ENCODE results near the gene SLC13A3.
A peak's percentile ranks its signal among the peaks of the same experiment; 100 is the strongest.
"Not testable (repeated sequence)": the region's sequence is repeated elsewhere in the genome, so short reads cannot be mapped to it uniquely, and the experiment has no call there.

SLC13A3 gene

DNA sequence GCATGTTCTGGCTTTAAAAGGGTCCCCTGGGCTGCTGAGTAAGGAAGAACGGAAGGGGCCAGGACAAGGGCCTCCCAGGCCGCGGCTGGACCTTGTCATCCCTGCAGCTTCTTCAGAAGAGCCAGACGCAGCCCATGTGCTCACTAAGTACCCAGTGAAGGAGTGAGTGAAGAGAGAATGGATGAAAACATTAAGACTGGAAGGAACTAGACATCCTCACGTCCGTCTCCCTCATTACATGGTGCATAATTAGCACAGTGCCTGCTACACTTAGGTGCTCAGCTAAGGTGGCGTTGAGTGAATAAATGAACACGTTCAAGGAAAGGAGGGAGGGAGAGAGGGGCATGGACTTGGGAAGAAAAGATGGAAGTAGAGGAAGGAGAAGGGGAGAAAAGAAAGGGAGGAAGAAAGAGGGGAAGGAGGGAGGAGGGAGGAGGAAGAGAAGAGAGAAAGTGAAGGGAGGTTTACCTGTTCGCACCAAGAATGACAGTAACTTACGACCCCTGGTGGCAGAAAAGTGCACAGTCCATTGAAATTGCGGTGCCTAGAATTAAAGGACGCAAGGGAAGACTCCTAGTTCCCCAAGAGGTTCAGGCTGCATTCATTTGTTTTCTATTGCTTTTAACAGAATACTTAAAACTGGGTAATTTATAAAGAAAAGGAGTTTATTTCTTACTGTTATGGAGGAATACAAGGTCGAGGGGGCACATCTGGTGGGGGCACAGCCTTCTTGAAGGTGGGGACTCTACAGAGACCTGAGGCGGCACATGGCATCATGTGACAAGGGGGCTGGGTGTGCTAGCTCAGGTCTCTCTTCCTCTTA lies 30.0 kb upstream of the SLC13A3 start:
- DNase-seq (ENCODE audit: low read depth in 3 of 3), result peak; percentile 49 to 64 (median 60)

DNA sequence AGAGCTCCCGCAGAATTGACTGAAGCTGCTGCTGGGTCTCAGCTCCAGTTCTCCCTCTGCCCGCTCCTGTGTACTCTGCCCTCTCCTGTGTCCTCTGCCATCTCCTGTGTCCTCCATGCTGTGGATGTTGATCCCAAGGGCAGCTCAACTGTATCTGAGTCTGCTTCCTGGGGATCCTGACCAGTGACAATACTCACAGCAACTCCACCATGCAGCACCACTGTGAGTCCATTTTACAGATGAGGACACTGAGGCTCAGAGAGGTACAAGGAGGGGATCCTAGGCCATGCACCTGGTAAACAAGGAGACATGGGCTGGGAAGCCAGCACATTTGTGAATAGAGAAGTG lies 29.4 kb upstream of the SLC13A3 start:
- DNase-seq (ENCODE audit: low read depth in 3 of 3), result no peak

DNA sequence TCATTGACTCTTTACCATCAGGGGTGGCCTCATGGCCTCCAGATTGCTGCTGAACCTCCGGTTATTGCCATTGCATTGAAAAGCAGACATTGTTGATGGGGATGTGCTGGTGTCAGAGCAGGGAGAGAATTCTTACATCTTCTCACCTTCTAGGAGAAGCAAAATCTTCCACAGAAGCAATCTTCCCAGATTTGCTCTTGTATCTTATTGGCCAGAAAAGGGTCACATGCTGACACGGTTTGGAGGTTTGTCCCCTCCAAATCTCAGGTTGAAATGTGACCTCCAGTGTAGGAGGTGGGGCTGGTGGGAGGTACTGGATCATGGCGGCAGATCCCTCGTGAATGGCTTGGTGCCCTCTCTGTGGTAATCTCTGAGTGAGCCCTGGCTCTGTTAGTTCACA lies 27.3 kb upstream of the SLC13A3 start:
- DNase-seq (ENCODE audit: low read depth in 3 of 3), result no peak

DNA sequence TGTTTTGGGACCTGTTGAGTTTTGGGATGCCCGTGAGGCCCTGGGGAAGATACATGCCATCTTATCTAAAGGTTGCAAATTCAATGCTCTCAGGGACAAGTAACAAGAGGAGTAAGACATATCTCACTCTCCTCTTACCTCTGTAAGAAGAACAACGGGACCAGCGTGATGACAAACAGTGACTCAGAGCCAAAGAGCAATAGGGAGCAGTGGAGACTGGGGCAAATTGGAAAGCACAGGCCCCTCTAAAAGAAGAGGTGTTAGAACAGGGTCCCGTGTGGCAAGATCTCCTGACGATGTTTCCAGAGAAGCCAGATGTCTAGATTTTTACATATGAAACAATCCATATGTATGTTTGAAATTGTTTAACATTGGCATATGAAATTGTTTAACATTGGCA lies 26.3 kb upstream of the SLC13A3 start:
- no peak for DNase-seq (ENCODE audit: low read depth in 3 of 3)

- DNase-seq (ENCODE audit: low read depth in 3 of 3), result not testable (repeated sequence)
Measured at GRCh38 chr20:46676649-46677316, 25.5 kb upstream of the SLC13A3 start.

DNA sequence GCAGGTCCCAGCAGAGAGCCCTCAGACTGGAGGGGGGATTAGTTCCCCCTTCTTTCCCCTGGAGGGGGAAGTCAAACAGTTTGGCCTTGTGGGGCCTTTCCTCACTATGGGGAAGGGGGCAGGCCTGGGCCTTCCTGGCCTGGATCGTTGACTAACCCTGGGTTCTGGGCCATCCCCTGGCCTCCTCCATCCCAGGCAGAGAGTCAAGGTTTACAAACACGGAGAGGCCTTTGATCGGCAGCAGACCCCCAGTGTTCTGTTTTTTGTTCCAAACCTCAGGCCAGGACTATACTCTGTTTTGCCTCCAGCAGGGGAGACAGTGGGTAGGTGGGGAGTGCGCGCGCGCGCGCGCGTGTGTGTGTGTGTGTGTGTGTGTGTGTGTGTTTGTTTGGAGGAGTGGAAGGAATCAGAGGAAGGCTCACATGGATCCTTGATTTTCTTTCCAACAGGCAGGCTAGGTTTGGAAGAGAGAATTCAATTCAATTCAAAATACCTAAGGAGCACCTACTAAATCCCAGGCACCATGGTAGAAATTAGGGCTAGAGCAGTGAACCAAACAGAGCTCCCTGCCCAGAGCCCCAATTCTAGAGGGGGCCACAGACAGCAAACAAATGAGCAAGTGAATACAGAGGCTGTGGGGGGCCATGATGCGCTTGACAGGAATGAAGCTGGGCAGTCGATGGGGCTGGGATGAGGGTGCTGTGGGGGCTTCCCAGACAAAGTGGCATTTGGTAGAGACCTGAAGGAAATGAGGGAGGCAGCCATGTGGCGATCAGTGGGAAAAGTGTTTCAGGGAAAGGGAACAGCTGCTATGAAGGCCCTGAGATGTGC lies 23.2 kb upstream of the SLC13A3 start:
- DNase-seq (ENCODE audit: low read depth in 3 of 3), result no peak

DNA sequence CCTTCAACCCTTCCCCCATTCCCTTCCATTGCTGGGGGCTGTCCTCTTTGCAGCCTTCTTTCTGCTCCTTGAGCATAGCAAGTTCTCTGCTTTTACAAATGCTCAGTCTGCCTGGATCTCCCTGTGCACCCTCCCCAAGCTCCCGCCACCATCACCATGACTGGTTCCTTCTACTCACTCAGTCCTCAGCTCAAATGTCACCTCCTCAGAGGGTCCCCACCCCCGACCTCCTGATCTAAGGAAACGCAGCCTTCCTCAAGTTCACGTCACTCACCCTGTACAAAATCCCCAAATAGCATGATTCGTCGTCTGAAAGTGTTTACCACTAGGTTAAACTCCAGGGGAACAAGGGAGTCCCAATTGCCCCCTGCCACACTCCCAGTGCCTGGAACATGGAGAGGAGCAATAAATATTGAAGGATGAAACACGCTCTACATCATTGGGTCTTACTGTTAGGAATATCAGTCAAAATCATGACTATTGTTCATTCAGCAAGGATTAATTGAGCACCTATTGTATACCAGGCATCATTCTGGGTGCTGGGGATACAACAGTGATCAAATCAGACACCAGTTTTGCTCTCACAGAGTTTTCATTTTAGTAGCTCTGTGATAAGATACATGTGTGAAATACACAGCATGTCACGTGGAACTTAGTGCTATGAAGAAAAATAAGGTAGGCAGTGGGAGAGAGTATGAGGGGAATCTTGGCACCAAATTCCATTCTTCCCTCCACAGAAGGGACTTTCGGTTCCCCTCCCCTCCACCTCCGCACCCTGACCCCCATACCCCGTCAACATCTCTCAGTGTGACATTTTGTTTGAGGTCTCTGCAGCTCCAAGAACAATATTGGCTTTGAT lies 22.4 kb upstream of the SLC13A3 start:
- DNase-seq (ENCODE audit: low read depth in 3 of 3), result no peak

GRCh38 chr20:46672543-46673148 lies 21.4 kb upstream of the SLC13A3 start:
- DNase-seq (ENCODE audit: low read depth in 3 of 3), result no peak

DNA sequence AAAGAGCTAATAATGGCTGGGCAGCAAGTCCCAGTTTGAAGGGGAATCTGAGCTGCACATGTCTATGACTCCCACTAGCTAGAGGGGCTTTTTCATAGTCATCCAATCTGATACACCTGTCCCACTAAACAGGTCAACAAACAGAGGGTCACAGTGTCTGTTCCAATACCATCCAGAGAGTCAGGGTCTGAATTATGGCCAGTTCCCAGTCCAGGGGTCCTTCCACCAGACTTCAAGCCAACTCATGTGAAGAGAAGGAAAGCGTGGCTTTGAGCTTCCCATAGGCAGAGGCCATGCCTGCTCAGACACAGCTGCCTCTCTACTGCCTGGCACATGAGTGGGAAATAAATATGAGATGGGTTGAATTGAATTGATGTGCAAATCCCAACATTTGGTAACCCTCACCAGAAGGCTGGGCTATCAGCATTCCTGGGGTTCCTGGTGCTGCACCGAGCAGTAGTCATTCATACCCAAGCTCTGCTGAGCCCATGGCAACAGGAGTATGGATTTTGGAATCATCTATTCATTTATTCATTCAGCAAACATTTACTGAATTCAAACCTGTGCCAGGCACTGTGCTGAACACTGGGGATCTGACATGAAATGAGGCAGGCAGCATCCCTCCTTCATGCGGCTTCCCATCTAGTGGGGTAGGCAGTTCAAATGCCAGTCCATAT lies 20.7 kb upstream of the SLC13A3 start:
- DNase-seq (ENCODE audit: low read depth in 3 of 3), result no peak

- no peak for DNase-seq (ENCODE audit: low read depth in 3 of 3)
Measured at GRCh38 chr20:46670585-46671584, 19.6 kb upstream of the SLC13A3 start.

DNA sequence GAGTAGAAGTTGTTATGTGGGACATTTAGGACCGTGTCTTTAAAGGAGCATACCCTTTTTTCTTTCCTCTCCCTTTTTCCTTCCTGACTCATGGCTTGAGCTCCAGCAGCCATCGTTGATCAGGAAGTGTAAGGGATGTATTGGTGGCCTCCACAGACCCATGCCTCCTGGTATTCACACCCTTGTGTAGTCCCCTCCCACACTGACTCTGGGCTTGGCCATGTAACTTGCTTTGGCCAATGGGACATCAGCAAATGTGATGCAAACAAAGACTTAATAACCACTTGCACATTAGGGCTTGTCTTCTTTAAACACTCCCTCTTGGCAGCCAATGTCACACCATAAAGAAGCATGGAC lies 18.9 kb upstream of the SLC13A3 start:
- DNase-seq (ENCODE audit: low read depth in 3 of 3), result no peak

GRCh38 chr20:46666818-46667515 lies 15.7 kb upstream of the SLC13A3 start:
- DNase-seq (ENCODE audit: low read depth in 3 of 3), result no peak

DNA sequence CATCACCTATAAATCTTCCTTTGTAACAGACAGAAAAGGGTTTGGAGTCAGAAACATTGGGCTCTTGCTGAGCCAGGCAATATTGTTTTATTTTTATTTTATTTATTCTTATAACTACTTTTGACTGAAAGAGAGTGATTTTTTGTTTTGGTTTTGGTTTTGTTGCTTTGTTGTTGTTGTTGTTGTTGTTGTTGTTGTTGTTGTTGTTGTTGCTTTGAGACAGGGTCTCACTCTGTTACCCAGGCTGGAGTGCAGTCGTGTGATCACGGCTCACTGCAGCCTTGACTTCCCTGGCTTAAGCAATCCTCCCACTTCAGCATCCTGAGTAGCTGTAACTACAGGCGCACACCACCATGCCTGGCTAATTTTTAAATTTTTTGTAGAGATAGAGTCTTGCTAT lies 15.0 kb upstream of the SLC13A3 start:
- DNase-seq (ENCODE audit: low read depth in 3 of 3), result no peak

DNA sequence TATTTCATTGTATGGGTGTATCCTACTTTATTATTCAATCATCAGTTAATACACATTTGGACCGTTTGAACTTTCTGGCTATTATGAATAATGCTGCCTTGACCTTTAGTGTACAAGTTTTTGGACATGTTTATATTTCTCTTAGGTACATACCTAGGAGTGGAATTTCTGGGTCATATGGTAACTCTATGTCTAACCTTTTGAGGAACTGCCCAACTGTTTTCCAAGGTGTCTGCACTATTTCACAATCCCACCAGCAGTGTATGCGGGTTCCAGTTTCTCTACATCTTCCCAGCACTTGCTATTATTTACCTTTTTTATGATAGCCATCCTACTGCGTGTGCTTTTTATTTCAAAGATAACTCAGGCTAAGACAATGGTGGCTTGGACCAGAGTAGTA lies 14.3 kb upstream of the SLC13A3 start:
- no peak for DNase-seq (ENCODE audit: low read depth in 3 of 3)

GRCh38 chr20:46663531-46663930 lies 12.3 kb upstream of the SLC13A3 start:
- no peak for DNase-seq (ENCODE audit: low read depth in 3 of 3)

DNA sequence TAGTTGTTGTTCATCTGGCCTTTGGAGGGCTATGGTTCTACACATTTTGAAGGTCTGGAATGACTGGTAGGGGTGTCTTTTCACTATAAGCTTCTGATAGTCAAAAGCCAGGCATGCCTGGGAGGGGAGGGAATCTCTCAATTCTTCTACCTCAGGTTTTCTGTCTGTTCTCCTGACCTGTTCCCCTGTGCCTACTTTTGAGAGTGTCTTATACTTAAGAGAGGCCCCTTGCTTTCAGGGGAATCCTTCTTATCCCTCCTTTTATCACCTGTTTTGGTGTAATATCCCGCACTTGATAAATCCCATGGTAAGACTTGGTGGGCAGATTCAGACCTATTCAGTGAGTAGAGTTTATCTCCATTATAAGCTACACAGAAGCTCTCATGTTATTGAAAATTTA lies 10.4 kb upstream of the SLC13A3 start:
- no peak for DNase-seq (ENCODE audit: low read depth in 3 of 3)

- DNase-seq (ENCODE audit: low read depth in 3 of 3), result no peak
Measured at GRCh38 chr20:46660487-46660886, 9.2 kb upstream of the SLC13A3 start.

- DNase-seq (ENCODE audit: low read depth in 3 of 3), result no peak
Measured at GRCh38 chr20:46657618-46658017, 6.4 kb upstream of the SLC13A3 start.

- no peak for DNase-seq (ENCODE audit: low read depth in 3 of 3)
Measured at GRCh38 chr20:46657137-46657536, 5.9 kb upstream of the SLC13A3 start.
